UCSD-AML1 (cell line): ENCODE measurements around the gene ZHX3.

Experiments
- DNase-seq: peaks from one replicate; lab custom pipeline; 2025; ENCODE audit not compliant: unreplicated experiment; lab: John Stamatoyannopoulos, UW

Gene ZHX3

GRCh38 chr20:41355598-41356203, 38.2 kb upstream of the ZHX3 start:
- DNase-seq: no peak

- DNase-seq: no peak
These were observed 37.7 kb upstream of the ZHX3 start for GRCh38 chr20:41355192-41355591.

- no peak for DNase-seq
These were observed 36.0 kb upstream of the ZHX3 start for GRCh38 chr20:41353530-41353929.

GRCh38 chr20:41352666-41353065, 35.1 kb upstream of the ZHX3 start:
- no peak for DNase-seq

- no peak for DNase-seq
These were observed 34.6 kb upstream of the ZHX3 start for GRCh38 chr20:41352106-41352505.

GRCh38 chr20:41350408-41350962, 33.0 kb upstream of the ZHX3 start:
- no peak for DNase-seq

GRCh38 chr20:41349943-41350342, 32.4 kb upstream of the ZHX3 start:
- no peak for DNase-seq

- DNase-seq: no peak
These were observed 31.7 kb upstream of the ZHX3 start for GRCh38 chr20:41349266-41349665.

- DNase-seq: no peak
These were observed 31.1 kb upstream of the ZHX3 start for GRCh38 chr20:41348430-41349172.

GRCh38 chr20:41347523-41348429, 30.2 kb upstream of the ZHX3 start:
- no peak for DNase-seq

- DNase-seq: no peak
These were observed 28.2 kb upstream of the ZHX3 start for GRCh38 chr20:41345729-41346067.

GRCh38 chr20:41344938-41345728, 27.6 kb upstream of the ZHX3 start:
- no peak for DNase-seq

GRCh38 chr20:41344477-41344876, 26.9 kb upstream of the ZHX3 start:
- DNase-seq: no peak

- no peak for DNase-seq
These were observed 25.2 kb upstream of the ZHX3 start for GRCh38 chr20:41342474-41343464.

GRCh38 chr20:41340327-41341055, 23.0 kb upstream of the ZHX3 start, which contains the start of gene LPIN3:
TSS of gene LPIN3 (plus strand) at chr20:41340821. CDS start at chr20:41345804, 4,983 bp downstream.
- DNase-seq: peak; percentile 75

GRCh38 chr20:41339957-41340326, 22.4 kb upstream of the ZHX3 start:
- DNase-seq: peak; percentile 77

GRCh38 chr20:41336711-41337492, 19.4 kb upstream of the ZHX3 start:
- no peak for DNase-seq

GRCh38 chr20:41335591-41335990, 18.1 kb upstream of the ZHX3 start:
- DNase-seq: no peak
